HG02763 (cell line): ENCODE measurements around the gene RIMBP2.

Experiments
- ATAC-seq: cut with Tn5 transposase; IDR thresholded peaks from one replicate; pipeline ENCODE4 v1.9.1; 2021; ENCODE audit warnings: mild to moderate bottlenecking, moderate library complexity; ENCODE audit not compliant: unreplicated experiment

Gene RIMBP2

GRCh38 chr12:130520784-130521183, 195.3 kb downstream of the RIMBP2 start:
- ATAC-seq, result no peak

- ATAC-seq, result no peak
Measured at GRCh38 chr12:130517588-130517987, 198.5 kb downstream of the RIMBP2 start.

GRCh38 chr12:130514149-130514551, 201.9 kb downstream of the RIMBP2 start:
- no peak for ATAC-seq

DNA sequence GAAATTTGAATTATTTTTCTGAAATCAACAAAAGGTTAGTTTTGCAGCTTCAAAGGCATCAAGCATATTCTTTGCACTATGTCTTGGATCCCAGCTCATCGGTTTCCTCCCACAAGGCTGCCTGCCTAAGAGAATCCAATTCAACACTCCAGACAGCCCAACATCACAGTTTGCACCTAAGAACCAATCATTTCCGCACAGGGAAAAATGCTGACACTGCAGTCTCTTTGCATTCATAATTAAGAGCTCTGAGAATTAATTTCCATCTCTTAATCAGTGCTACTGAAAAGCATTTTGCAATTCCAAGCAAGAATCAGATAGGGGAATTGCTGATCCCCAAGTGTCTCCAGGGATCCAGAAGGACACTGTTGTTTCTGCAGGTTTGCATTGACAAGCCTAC, 202.5 kb downstream of the RIMBP2 start:
- ATAC-seq, result no peak

GRCh38 chr12:130511285-130511684, 204.8 kb downstream of the RIMBP2 start:
- no peak for ATAC-seq

- no peak for ATAC-seq
Measured at GRCh38 chr12:130509454-130509853, 206.6 kb downstream of the RIMBP2 start.

- no peak for ATAC-seq
Measured at GRCh38 chr12:130508847-130509246, 207.3 kb downstream of the RIMBP2 start.

- no peak for ATAC-seq
Measured at GRCh38 chr12:130508318-130508717, 207.8 kb downstream of the RIMBP2 start.

GRCh38 chr12:130506844-130507243, 209.3 kb downstream of the RIMBP2 start:
- ATAC-seq, result no peak

- no peak for ATAC-seq
Measured at GRCh38 chr12:130504840-130505175, 211.3 kb downstream of the RIMBP2 start.

DNA sequence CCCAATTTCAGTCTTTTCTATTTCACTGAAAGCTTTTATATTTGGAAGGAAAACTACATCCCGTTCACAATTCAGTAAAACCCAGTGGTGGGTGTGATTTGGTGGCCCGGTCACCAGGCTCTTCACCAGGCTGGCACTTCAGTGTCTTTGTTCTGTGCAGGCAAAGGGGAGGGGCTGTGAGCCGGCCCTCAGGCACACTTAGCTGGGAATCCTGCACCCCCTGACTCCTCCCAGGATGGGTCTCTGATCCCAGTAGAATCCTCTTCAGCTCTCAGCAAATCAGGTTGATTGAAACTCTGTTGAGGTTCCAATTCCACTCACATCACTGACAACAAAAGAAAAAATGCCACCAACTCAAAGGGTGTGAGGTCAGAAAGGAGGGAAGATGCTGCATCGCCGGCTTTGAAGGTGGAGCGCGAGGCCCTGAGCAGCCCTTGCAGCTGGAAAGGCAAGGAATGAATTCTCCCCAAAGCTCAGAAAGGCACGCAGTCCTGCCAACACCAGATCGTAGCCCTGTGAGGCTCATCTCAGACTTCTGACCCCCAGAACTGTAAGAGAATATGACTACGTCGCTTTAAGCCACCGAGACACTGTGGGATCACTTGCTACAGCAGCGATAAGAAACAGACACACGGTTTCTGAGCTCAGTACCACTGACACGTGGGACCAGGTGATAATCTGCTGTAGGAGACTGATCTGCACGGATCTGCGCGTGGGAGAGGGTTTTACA, 211.8 kb downstream of the RIMBP2 start:
- no peak for ATAC-seq

DNA sequence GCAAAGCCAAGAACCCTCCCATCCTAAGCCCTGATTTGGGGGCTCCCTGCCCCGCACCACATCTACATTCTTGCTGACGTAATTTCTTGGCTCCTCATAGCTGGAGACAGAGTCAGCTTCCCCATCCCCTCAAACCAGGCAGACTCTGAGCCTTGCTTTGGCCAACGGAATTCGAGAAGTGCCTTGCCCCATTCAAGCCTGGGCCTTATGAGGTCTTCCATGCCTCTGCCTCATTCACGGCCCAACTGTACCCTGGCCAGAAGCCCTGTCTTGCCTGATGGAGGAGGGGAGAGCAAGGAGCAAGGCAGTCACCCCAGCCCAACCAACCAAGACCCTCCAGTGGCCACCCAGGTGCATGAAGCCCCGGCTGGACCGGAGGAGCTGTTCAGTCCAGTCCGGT, 214.3 kb downstream of the RIMBP2 start:
- ATAC-seq, result no peak

DNA sequence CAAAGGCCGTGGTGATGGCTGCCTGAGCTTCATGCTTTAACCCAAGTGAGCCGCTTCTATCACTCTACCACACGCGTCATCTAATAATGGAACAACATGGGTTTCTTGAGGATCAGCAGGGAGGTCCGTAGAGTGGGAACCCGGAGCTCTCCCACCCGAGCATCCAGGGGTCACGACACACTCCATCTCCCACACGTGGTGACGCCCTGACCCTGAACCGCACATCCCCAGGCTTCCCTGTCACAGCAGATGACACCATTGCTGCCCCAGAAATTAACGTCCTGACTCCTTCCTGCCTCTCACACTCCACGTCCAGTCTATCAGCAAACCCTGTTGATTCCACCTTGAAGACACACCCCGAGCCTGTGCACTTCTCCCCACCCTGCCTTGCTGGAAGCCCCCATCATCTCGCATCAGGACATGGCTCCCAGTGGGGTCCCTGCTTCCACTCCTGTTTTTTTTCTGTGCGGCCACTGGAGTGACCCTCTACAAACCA, 215.2 kb downstream of the RIMBP2 start:
- ATAC-seq, result no peak

- no peak for ATAC-seq
Measured at GRCh38 chr12:130499474-130499873, 216.6 kb downstream of the RIMBP2 start.

DNA sequence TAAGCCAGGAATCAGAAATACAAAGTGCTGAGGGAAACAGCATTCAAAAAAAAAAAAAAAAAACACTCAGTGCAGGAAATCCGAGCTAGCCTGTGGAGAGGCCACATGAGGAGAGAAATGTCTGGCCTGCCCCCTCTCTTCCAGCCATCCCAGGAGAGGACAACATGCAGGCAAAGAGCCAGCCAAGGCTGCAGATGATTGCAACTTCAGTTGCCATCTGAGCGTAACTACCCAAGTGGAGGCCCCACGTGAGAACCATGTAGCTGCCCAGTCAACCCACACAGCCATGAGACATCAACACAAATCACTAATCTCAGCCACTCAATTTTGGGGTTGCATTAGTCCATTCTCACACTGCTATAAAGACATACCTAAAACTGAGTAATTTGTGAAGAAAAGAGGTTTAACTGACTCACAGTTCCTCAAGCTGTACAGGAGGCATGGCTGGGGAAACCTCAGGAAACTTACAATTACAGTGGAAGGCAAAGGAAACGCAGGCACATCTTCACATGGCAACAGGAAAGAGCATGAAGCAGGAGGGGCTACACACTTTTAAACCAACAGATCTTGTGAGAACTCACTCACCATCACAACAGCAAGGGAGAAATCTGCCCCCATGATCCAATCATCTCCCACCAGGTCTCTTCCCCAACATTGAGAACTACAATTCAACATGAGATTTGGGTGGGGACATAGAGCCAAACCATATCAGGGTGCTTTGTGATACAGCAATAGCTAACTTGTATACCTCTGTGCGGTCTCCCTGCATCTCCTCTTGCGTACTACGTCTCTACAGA, 217.3 kb downstream of the RIMBP2 start:
- ATAC-seq, result no peak

GRCh38 chr12:130497991-130498390, 218.1 kb downstream of the RIMBP2 start:
- no peak for ATAC-seq

GRCh38 chr12:130497321-130497720, 218.8 kb downstream of the RIMBP2 start:
- ATAC-seq, result no peak

- no peak for ATAC-seq
Measured at GRCh38 chr12:130496516-130497120, 219.5 kb downstream of the RIMBP2 start.

DNA sequence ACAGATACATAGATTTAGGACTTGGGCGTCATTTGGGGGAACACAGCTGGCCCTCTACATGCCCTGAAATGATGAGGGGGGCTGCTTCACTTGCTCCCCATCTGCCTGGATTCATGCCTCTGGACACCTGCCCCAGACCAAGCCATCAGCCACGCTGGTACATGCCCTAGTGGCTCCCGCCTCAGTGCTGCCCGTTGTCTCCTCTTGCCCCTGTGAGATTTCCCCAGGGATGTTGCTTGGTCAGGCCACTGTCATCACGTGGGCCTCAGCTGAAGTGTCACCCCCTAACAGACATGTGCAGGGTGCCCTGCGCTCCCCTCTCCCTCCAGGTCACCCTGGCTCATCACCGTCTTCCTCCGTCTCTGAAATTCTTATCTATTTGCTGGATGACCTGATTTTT, 220.9 kb downstream of the RIMBP2 start:
- ATAC-seq, result no peak

DNA sequence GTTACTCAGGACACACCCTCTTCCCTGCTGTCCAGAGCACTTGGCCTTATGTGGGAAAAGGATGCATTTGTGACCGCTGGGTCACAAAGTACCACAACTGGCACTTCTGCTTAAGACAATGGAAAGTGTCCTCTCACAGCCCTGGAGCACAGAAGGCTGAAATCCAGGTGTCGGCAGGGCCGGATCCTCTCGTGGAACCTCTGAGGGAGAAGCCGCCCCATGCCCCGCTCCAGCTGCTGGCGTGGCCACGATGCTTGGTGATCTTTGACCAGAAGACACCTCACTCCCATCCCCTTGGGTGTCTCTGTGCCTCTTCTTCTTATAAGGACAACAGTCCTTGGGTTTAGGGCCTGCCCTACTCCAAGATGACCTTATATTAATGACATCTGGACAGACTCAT, 221.4 kb downstream of the RIMBP2 start:
- ATAC-seq, result no peak

DNA sequence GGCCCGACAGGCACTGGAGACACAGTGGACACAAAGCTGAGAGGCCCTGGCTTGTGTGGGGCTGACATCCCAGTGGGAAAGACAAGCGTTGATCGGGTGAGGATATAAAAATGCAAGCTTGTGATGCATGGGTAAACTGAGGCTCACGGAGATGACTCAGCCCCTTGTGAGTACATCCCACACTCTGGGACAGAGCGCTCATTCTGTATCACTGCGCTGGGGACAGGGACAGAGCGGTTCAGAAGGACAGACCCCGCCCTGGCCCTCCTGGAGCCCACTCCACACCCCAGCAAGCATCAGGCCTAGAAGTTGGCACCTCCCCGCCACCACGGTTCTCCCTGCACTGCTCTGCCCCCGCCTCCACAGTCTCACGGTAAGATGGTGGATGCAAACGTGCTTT, 222.1 kb downstream of the RIMBP2 start:
- no peak for ATAC-seq
